ENCODE measurements around the gene FAM177A1. TPM values are rescaled to one million over a fixed set of nuclear protein-coding genes. Genes with fewer than 3 reads are reported as not detected.

The FAM177A1 gene
- total and polyA plus RNA-seq, 2 of the 13 experiments (the other 11 are each of a cell fraction or from before 2014, with no cell fraction given): 72.9 to 119 TPM

- TF ChIP-seq SPEN (CRISPR knock-in tag; IDR thresholded peaks at IDR 0.05; ENCODE audit: low read depth) (peak; percentile 96), ATF2 (CRISPR knock-in tag; IDR thresholded peaks at IDR 0.05) (peak; percentile 99), HINFP (CRISPR knock-in tag; IDR thresholded peaks at IDR 0.05; ENCODE audit: low read depth) (peak; percentile 55; the same call in 1 of the 2 replicates), HNRNPLL (IDR thresholded peaks at IDR 0.05; ENCODE audit: low read depth, low read length, poor library complexity, severe bottlenecking) (peak; percentile 89), ATF1 (CRISPR knock-in tag; IDR thresholded peaks at IDR 0.05) (no peak; the same call in 1 of the 2 replicates), CBX1 (IDR thresholded peaks at IDR 0.05; ENCODE audit: low read depth) (peak; percentile 88), ZNF354B (CRISPR knock-in tag; IDR thresholded peaks at IDR 0.05) (no peak), PHB2 (IDR thresholded peaks at IDR 0.05; ENCODE audit: partially characterized antibody) (no peak), PTBP1 (IDR thresholded peaks at IDR 0.05; ENCODE audit: low read depth, low read length, poor library complexity, severe bottlenecking) (no peak), RNF219 (CRISPR knock-in tag; IDR thresholded peaks at IDR 0.05) (peak; percentile 86; the same call in 1 of the 2 replicates), SMAD9 (CRISPR knock-in tag; IDR thresholded peaks at IDR 0.05) (peak; percentile 86; the same call in 1 of the 2 replicates), ZNF777 (CRISPR knock-in tag; IDR thresholded peaks at IDR 0.05) (peak; percentile 98), BRCA1 (CRISPR knock-in tag; IDR thresholded peaks at IDR 0.05) (peak; percentile 97), ZSCAN21 (CRISPR knock-in tag; IDR thresholded peaks at IDR 0.05; ENCODE audit: borderline replicate concordance) (peak; percentile 99), GPN1 (CRISPR knock-in tag; IDR thresholded peaks at IDR 0.05; ENCODE audit: borderline replicate concordance) (peak; percentile 93), SKIL (CRISPR knock-in tag; IDR thresholded peaks at IDR 0.05; ENCODE audit: borderline replicate concordance) (peak; percentile 82; the same call in 1 of the 2 replicates), FOXJ3 (CRISPR knock-in tag; IDR thresholded peaks at IDR 0.05; ENCODE audit: borderline replicate concordance) (peak; percentile 73; the same call in 1 of the 2 replicates), ARID3A (IDR thresholded peaks at IDR 0.05; ENCODE audit: low read depth, low read length) (peak; percentile 10; the same call in 1 of the 2 replicates), ZNF7 (CRISPR knock-in tag; IDR thresholded peaks at IDR 0.05) (no peak), JUND (CRISPR knock-in tag; IDR thresholded peaks at IDR 0.05) (peak; percentile 92), CCDC6 (CRISPR knock-in tag; IDR thresholded peaks at IDR 0.05) (peak; percentile 100)
Observed at GRCh38 chr14:35046048-35046750, at the start of gene FAM177A1 (continued).
